CD4-positive, alpha-beta T cell treated with Interferon gamma for 1 hour (primary cell): ENCODE data around the gene ZNF749.

Source experiments
- DNase-seq: peaks from one replicate; pipeline ENCODE4 v3.0.0-alpha.2; 2020

The ZNF749 gene

DNA sequence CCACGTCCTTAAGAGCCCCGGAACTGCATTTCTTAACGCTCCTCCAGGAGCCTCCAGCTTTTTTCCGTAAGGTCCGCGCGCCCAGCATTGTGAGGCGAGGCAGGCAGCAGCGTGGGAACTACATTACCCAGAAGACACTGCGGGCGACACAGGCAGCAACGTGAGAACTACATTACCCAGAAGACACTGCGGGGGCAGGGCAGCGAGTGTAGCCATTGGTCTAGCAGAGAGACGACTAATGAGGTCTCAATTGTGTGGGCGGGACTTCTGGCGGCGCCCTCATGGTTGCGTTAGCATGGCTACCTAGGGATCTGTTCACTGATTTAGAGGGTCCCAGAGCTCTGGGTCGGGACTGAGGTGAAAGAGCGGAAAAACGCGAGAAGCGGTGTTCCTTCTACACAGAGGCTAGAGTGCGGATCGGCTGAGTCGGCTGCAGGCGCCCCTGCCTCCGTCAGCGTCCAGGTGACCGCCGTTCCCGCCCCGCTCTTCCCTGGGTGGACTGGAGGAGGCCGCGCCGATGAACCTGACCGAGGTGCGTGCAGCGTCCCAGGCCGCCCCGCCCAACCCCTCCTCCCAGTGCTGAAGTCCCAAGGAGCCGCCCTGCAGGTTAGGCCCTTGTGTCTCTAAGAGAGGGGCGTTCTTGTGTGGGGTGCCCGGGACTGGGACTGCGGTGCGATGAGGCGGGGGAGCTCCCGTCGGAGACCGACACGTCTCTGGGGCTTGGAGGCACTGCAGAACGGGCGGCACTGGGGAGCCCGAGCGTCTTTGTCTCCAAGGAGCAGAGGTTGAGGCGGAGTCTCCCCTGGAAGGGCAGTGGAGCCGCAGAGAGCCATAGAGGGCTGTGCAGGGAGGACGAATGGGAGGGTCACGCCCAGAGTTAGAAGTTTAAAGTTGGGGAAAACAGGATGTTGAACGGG, at the start of gene ZNF749:
Gene ZNF749, plus strand, starts transcription at position 264 of the 917 bp plus-strand sequence. Its CDS starts 254 bp downstream, at position 518.
- peak; percentile 97 for DNase-seq

DNA sequence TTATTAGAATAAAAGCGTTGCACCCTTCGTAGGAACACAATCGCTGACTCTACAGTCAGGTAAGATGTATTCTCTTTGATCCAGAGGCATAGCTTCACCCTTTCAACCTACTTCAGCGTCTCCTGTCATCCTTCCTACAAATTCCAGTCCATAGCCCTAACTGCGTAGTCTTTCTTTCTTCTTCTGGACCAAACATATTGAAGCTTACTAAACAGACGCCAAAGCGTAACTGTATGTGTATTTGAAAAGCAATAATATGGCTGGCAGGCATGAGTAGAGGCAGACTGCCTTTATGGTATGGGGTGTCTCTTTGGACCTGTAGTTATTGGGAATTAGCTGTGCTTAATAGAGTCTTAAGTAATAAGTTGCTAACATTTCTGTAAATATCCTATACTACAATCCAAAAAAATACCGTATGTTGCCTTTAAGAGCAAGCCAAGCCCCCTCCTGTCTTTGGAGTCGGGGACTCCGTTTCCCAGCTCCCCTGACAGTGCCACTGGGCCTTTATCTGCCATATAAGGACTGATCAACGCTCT, 45.9 kb upstream of the ZNF749 start:
- DNase-seq, result no peak

DNA sequence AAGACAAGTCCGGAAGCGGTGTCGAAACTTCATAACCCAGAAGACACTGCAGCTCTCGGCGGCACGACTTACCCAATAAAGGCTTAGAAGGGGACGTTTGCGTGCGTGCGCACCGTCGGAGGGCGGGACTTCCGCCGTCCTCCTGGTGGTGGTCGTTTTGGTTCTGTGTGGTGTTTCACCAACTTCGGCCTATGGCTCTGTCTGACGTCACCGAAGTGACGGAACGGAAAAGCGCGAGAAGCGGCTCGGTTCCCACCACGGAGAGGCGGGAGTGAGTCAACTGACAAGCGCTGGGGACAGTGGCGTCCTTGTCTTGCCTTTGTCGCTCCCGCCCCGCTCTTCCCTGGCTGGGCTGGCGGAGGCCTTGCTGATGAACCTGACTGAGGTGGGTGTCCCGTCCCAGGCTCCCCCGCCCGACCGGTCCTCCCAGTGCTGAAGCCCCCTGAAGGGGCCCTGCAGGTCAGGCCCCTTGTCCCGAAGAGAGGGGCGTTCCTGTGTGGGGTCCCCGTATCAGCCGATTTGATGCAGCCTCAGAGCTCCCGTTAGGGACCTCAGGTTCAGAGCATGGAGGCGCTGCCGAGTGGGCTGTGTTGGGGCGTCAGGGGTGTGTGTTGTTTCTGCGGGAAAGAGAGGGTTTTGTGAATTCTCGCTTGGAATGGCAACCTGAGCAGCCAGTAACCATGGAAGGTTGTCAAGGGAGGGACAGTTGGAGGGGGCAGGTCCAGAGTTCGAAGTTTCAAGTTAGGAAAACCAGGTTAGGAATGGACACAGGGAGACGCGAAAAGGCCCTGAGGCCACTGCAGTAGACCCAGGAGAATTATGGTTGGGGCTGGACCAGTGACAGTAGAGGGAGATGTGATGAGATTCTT, 45.2 kb upstream of the ZNF749 start, which contains the start of gene ZNF548:
Gene ZNF548, plus strand, starts transcription at position 125 of the 869 bp plus-strand sequence. Its CDS starts 246 bp downstream, at position 371.
- DNase-seq, result peak; percentile 98

DNA sequence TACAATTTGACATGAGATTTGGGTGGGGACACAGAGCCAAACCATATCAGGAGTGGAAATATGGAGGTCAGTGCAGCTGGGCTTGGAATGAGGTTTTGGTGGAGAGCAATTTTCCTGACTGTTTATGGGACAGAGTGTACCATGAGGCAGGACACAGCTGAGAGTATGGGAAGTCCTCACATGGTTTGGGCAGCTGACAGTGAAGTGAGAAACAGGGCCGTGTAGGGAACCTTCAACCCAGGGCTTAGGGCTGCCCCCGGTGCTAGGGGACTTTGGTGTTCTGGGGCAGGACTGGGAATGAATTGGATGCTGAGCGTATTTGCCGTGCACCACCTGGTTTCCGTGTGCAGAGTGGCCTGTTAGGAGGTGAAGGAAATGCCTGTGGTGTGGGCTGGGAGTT, 39.4 kb upstream of the ZNF749 start:
- no peak for DNase-seq

DNA sequence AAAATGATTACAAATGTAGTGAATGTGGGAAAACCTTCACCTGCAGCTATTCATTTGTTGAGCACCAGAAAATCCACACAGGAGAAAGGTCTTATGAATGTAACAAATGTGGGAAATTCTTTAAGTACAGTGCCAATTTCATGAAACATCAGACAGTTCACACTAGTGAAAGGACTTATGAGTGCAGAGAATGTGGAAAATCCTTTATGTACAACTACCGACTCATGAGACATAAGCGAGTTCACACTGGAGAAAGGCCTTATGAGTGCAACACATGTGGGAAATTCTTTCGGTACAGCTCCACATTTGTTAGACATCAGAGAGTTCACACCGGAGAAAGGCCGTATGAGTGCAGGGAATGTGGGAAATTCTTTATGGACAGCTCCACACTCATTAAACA, 36.3 kb upstream of the ZNF749 start:
- no peak for DNase-seq

DNA sequence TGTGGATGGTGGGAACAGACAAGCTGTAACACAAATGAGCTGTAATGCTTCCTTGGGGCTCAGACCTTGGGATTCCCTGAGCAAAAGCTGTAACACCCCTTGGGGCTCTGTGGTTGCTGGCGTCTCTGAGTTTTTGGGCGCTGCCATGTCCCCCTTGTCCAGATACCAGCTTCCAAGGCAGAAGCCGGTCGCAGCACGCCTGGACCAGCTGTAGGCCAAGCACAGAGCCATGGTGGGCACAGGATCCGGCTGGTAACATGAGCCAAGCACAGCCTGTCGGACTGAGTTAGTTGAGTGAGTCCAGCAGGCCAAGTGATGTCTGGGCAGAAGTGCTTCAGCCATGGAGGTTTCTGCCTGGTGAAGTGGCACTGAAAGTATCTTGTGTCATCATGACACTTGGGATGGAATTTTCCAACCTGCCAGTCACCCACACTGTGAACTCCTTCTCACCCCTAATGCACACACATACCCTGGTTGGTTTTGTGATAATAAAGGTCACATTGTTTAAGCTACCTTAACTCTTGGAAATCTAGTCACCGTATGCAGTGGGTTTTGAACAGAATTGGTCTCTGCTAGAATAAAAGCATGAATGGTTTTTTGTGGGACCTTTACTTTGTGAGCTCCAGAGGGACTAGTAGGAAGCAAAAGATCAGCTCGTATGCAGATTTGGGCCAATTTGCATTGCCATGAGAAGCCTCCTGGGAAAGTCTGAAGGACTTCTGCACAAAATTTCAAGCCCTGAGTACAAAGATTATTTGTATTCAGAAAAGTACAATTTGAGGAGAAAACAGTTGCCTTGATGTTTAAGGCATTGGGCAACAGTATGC, 31.2 kb upstream of the ZNF749 start:
- no peak for DNase-seq

DNA sequence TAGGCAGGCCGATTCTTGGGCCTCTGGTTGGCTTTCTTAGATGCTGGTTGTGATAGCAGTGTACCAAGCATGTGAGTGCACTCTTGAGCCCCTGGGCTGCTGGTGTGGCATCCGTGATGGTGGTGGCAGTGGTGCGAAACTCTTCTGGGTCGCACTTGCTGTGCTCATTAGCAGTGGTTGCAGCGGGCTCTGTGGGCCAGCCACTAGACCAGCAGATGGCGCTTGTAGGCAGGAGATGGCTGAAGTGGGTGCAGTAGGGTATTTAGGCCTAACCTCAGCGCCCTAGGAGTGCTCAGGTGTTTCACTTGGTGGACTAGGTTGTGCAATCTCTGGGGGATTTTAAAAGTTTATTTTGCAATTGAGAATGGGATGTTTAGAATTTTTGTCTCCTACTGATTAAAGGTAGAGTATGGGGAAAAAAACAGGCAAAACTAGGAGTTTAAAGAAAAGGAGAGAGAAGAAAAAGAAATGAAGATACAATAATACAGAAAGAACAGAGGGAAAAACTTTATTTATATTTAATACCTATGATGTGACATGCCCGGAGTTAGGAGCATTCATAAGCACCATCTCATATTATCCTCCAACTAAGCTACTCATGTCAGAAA, 28.5 kb upstream of the ZNF749 start:
- peak; percentile 72 for DNase-seq

DNA sequence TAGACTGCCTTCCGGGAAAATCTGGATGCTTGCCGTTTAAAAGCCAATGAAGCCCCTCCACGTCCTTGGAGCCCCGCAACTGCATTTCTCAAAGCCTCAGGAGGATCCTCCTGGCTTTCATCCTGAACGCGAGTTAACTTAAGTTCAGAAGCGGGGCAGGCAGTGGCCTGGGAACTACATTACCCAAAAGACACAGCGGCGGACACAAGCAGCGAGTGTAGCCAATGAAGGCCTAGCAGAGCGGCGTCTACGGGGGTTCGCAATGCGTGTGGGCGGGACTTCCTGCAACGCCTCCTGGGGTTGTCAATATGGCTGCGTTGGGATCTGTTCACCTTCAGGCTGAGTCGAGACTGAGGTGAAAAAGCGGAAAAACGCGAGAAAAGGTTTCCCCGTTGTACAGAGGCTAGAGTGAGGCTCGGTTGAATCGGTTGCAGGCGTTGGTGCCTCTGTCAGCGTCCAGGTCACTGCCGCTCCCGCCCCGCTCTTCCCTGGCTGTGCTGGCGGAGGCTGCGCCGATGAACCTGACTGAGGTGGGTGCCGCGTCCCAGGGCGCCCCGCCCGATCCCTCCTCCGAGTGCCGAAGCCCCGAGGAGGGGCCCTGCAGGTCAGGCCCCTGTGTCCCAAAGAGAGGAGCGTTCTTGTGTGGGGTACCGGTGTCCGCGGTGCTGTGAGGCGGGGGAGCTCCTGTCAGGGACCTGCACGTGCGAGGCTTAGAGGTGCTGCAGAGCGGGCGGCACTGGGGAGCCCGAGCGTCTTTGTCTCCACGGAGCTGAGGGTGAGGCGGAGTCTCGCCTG, 24.1 kb upstream of the ZNF749 start, which contains the start of gene ZNF17:
Gene ZNF17, plus strand, starts transcription at position 285 of the 795 bp plus-strand sequence. CDS start 2,455 bp downstream, outside the sequence.
- DNase-seq, result peak; percentile 92

DNA sequence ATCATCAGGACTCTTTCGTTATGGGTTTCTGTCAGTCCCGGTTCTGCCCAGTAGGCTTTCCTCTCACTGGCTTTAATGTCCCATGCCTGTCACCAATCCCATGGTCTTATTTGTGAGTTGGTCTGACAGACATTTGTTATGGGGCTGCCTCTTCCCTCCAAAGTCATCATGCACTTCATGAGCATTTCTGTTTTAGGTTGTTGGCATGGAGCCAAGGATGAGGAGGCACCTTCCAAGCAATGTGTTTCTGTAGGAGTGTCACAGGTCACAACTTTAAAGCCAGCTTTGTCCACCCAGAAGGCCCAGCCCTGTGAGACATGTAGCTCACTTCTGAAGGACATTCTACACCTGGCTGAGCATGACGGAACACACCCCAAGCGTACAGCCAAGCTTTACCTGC, 15.7 kb upstream of the ZNF749 start:
- no peak for DNase-seq

DNA sequence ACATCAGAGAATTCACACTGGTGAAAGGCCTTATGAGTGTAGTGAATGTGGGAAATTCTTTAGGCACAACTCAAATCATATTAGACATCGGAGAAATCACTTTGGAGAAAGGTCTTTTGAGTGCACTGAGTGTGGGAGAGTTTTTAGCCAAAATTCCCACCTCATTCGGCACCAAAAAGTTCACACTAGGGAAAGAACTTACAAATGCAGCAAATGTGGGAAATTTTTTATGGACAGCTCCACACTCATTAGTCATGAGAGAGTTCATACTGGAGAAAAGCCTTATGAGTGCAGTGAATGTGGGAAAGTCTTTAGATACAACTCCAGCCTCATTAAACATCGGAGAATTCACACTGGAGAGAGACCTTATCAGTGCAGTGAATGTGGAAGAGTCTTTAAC, 14.1 kb upstream of the ZNF749 start:
- DNase-seq, result no peak

DNA sequence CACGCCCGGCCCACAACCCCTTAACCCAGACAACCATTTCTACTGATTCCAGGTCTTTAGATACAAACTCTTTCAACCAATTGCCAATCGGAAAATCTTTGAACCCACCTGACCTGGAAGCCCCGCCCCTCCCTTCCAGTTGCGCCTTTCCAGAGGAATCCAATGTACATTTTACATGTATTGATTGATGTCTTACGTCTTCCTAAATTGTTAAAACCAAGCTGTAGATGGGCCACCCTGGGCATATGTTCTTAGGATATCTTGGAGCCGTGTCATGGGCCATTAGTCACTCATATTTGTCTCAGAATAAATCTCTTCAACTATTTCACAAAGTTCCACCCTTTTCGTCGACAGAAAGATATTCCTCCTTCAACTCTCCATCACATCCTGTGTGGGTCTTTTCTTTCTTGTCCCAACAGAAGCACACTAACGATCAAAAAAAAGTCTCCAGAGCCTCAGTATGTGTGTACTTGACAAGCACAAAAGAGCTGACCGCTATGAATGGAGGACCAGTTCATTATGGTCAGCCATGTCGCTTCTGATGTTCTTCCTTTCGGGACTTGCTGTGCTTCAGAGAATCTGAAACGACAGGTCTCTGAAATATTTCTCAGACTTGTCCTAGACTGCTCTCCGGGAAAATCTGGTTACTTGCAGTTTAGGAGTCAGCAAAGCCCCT, 601 bp upstream of the ZNF749 start:
- no peak for DNase-seq

DNA sequence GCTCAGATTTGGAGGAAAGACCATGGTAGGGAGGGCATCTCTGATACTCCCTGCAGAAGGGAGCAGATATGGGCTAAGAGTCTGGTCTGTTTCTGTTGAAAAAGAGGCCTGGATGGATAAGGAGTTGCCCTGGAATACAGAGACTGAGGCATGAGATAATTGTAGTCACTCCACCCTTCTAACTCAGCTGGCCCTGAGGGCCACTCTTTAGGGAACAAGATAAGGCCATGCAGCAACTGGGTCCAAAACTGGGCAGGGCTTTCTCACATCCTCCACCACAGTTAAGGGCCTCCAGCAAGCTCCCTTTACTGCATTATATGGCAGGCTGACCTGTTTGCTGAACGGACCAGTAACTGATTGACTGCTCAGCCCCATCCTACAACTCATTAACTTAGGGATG, 1.3 kb downstream of the ZNF749 start:
- DNase-seq, result no peak

DNA sequence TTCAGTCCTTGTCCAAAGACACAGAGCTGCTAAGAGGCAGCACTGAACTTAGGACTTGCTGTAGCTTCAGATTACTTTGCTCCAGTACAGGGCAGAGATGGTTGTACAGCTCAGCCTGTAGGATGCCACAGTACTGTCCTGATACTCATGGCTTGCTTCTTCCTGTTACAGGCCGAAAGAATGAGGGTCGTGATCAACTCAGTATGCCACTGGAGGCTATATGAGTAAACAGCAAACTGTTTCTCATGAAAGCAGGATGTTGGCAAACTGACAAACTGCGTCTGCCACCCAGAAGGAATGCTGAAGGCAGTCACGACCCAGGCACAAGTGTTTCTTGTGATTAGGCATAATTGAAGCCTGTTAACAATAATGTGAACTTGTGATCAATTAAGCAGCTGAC, 2.8 kb downstream of the ZNF749 start:
- DNase-seq, result no peak

DNA sequence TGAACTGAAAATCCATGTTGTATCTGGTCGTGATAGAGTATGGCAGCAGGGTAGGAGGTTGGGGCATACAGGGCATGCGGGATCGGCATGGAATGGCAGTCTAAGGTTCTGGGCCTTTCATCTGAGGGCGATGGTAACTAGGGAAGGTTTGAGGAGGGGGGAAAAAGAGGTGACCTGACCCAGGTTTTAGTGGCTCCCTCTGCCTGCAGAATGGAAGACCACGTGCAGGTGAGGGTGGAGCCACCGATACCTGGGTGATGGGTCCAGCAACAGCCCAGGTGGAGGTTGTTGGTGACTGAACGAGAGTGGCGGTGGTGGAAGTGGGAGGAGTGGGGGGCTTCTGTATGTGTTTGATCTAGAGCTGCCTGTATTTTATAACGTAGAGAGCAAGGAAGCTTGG, 3.8 kb downstream of the ZNF749 start:
- no peak for DNase-seq

DNA sequence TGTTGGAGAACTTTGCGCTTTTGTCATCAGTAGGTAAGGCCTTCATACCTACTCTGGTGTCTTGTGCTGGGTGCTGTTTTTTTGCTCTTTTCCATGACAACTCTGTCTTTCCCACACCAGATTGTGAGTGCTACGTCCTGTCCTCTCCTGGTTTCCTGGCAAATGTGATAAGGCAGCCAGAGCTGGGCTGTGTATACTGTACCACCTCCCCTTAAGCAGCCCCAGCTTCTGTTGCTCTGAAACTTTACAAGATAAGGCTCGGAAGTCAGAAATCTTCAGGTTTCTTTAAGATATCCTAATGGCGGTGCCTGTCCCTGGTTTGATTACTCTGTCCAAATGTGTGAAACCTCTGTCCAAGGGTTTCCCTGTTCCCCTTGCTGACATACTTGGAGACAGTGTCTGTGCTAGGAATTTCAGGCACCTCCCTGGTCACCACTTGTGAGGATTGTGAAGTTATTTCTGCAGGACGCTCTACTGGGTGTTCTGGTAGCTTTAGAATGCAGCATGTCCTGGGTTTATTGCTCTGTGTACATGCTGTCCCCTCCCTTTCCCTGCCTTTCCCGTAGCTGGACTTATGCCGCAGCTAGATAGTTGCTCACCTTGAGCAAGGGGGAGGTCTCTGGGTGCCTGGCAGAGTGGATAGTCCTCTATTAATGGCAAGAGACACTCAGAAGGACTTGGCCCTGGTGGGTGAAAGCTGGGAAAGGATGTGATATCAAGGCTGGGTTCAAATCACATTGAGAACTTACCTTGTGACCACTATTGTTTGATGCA, 7.0 kb downstream of the ZNF749 start:
- DNase-seq, result no peak

DNA sequence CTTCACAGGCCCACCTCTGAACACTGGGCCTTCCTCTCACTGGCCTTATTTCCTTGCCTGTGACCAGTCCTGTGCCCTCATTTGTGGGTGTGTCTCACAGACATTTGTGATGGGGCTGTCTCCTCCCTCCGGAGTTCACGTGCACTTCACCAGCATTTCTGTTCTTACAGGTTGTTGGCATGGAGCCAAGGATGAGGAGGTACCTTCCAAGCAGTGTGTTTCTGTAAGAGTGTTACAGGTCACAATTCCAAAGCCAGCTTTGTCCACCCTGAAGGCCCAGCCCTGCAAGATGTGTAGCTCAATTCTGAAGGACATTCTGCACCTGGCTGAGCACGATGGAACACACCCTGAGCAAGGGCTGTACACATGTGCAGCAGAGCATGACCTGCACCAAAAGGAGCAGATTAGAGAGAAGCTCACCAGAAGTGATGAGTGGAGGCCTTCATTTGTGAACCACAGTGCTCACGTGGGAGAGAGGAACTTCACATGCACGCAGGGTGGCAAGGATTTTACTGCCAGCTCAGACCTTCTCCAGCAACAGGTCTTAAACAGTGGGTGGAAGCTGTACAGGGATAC, 8.1 kb downstream of the ZNF749 start:
- no peak for DNase-seq

DNA sequence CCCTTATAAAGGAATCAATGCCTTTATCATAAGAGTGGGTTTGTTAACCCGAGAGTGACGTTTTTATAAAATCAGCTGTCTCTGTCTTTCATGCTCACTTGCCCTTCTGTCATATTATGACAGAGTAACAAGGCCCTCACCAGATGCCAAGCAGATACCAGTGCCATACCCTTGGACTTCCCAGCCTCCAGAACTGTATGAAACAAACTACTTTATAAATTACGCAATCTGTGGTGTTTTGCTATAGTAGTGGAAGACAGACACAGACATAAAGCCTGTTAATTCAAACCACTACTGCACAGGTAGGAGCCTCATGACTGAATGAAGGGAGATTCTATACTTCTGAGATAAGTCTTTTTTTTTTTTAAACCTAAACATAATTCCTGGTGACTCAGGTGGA, 17.2 kb downstream of the ZNF749 start:
- DNase-seq, result no peak

DNA sequence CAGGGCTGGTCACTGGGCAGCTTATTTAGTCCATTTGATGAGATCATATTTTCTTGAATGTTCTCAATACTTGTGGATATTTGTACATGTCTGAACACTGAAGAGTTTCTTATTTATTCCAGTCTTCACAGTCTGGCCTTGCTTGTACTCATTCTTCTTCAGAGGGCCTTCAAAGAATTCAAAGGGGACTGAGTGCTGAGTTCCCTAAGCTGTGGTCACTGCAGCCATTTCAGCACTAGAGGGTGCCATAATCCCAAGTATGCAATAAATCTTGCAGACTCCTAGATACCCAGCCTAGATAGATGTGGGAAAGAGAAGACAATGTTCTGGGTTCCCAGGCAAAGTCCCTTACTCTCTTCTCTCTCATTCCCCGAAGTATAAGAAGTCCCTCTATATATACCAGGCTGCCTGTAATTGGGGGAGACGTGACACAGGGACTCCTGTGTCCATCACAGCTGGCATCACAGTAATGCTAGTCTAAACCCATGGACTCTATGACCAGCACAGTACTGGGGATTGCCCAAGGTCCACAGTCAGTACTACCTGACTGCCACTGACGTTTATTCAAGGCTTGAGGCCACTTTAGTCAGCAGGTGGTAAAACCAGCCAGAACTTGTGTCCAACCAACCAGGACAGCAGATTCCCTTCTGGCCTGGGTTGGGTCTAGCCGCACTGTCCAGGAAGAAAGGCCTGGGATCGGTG, 30.7 kb downstream of the ZNF749 start:
- DNase-seq, result no peak

DNA sequence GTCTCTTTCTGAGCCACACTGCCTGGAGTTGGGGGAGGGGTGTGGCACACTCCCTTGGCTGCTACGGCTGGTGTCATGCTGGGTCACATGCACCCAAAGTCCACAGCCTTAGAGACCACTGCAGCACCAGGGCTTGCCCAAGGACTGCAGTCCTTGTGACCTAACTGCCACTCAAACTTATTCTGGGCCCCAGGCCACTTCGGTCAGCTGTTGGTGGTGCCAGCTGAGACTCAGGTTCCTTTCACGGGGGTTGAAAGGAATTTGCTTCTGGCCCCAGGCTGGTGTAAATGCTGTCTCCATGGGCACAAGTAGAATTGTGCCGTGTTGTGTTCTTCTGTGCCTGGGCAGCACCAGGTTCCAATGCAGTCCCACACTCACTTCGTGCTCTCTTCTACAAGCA, 31.4 kb downstream of the ZNF749 start:
- DNase-seq, result no peak
